Measurements from ENCODE around the gene TSEN34. TPM values are rescaled to one million over a fixed set of nuclear protein-coding genes. Genes with fewer than 3 reads are reported as not detected.

The TSEN34 gene
- total and polyA plus RNA-seq, 11 donors: 10.2 to 48.9 (median 23.5) TPM

- intact Hi-C loops (cut with DNase I): no loop called here
- Histone ChIP-seq H3K4me1 (peaks cover 4 to 57% (median 36%) of the 10 kb centered on the region in 12 donors), H3K4me3 (peak overlapping the region in 9 of 12 donors; percentile 50 to 84 (median 71)), H3K9me3 (no peaks in the 10 kb centered on the region), H3K27me3 (peaks cover 0 to 16% (median 0%) of the 10 kb centered on the region in 9 donors), H3K27ac (peak overlapping the region in 5 of 12 donors; percentile 43 to 89 (median 81)), H3K36me3 (peaks cover 0 to 26% (median 23%) of the 10 kb centered on the region in 9 donors)
- 50 to 55% (median 52%) methylated on average over 12 to 13 of the region's 13 CpGs for WGBS, 4 donors
- DNase-seq (no peak), ATAC-seq (no peak)
- TF ChIP-seq CTCF (IDR thresholded peaks at IDR 0.05) (no peak), POLR2A (IDR thresholded peaks at IDR 0.05) (no peak)
Measured at GRCh38 chr19:54160854-54161253, 30.3 kb upstream of the TSEN34 start.

- no peak for TF ChIP-seq POLR2A (IDR thresholded peaks at IDR 0.05)
- TF ChIP-seq CTCF (IDR thresholded peaks at IDR 0.05): no peak
- DNase-seq (peak; percentile 82 to 93 (median 89)), ATAC-seq (peak in 3 of 4 donors; percentile 43 to 53 (median 49))
- intact Hi-C loops (cut with DNase I): no loop called here
- WGBS, 4 donors: 3 to 5% (median 3%) methylated on average over 26 to 35 of the region's 35 CpGs
- peak overlapping the region in 5 of 12 donors; percentile 30 to 76 (median 34) for H3K27ac ChIP-seq
- peaks cover 0 to 16% (median 2%) of the 10 kb centered on the region in 9 donors for H3K27me3 ChIP-seq
- H3K4me3 ChIP-seq: peak overlapping the region in 10 of 12 donors; percentile 27 to 58 (median 50)
- H3K36me3 ChIP-seq: peaks cover 0 to 11% (median 8%) of the 10 kb centered on the region in 9 donors
- H3K4me1 ChIP-seq: peaks cover 4 to 57% (median 36%) of the 10 kb centered on the region in 12 donors
- no peaks in the 10 kb centered on the region for H3K9me3 ChIP-seq
Measured at GRCh38 chr19:54162241-54162805, 28.8 kb upstream of the TSEN34 start.

- peak overlapping the region in 4 of 12 donors; percentile 30 to 76 (median 44) for H3K27ac ChIP-seq
- peaks cover 0 to 6% (median 3%) of the 10 kb centered on the region in 9 donors for H3K36me3 ChIP-seq
- peak overlapping the region in 9 of 12 donors; percentile 44 to 58 (median 50) for H3K4me3 ChIP-seq
- ATAC-seq (no peak), DNase-seq (no peak)
- WGBS, 4 donors: 68 to 81% (median 76%) methylated on average over 14 of the region's 14 CpGs
- peaks cover 0 to 16% (median 2%) of the 10 kb centered on the region in 9 donors for H3K27me3 ChIP-seq
- peaks cover 4 to 57% (median 36%) of the 10 kb centered on the region in 12 donors for H3K4me1 ChIP-seq
- intact Hi-C loops (cut with DNase I): no loop called here
- no peaks in the 10 kb centered on the region for H3K9me3 ChIP-seq
- no peak for TF ChIP-seq POLR2A (IDR thresholded peaks at IDR 0.05)
- TF ChIP-seq CTCF (IDR thresholded peaks at IDR 0.05): no peak
Measured at GRCh38 chr19:54162884-54163283, 28.2 kb upstream of the TSEN34 start.

GRCh38 chr19:54164369-54165068, 26.6 kb upstream of the TSEN34 start:
- Histone ChIP-seq H3K9me3 (no peaks in the 10 kb centered on the region), H3K27ac (no peak overlapping the region), H3K4me1 (peaks cover 0 to 52% (median 25%) of the 10 kb centered on the region in 12 donors), H3K4me3 (peak overlapping the region in 5 of 12 donors; percentile 21 to 56 (median 30)), H3K36me3 (no peaks in the 10 kb centered on the region), H3K27me3 (peaks cover 0 to 16% (median 2%) of the 10 kb centered on the region in 9 donors)
- ATAC-seq (peak in 2 of 4 donors; percentile 12 to 16), DNase-seq (peak in 4 of 5 donors; percentile 55 to 91 (median 84))
- WGBS, 4 donors: 8 to 13% (median 11%) methylated on average over 27 to 37 of the region's 37 CpGs
- intact Hi-C loops (cut with DNase I): loop anchor here in 1 of 10 donors (5.0 kb wide), 1 partner anchor 38 kb away; the partner anchor contains the start of gene RPS9
- TF ChIP-seq POLR2A (IDR thresholded peaks at IDR 0.05) (peak in 1 of 2 donors; percentile 35), CTCF (IDR thresholded peaks at IDR 0.05) (no peak)

All from heart left ventricle (tissue), 16 donors.